CD14-positive monocyte (primary cell): ENCODE results near the gene IST1. TPM values are rescaled to one million over a fixed set of nuclear protein-coding genes. Genes with fewer than 3 reads are reported as not detected.

Experiments
- DNase-seq, 3 donors: peaks; one replicate each; pipeline ENCODE4 v3.0.0-alpha.2; 2011 to 2022
- H2AFZ ChIP-seq: 2 replicates; pipeline ENCODE4 v1.6.0; 2012; ENCODE audit warnings: mild to moderate bottlenecking, low read depth, low read length, inconsistent platforms; ENCODE audit not compliant: insufficient read depth, poor library complexity, severe bottlenecking
- H3K27ac ChIP-seq, 2 donors: 1 replicate in 1 of 2; 2 replicates in 1 of 2; pipeline ENCODE4 v1.5.1; 2012 to 2013; ENCODE audit warnings: low read length in 2 of 2, control low read depth in 1 of 2, inconsistent platforms in 1 of 2, low read depth in 1 of 2, mild to moderate bottlenecking in 1 of 2
- H3K27me3 ChIP-seq, 2 donors: one replicate each; pipeline versions ENCODE4 v1.6.0 to v1.6.1; 2011 to 2013; ENCODE audit warnings: low read length in 2 of 2; ENCODE audit not compliant: control insufficient read depth in 2 of 2, insufficient read depth in 2 of 2
- H3K36me3 ChIP-seq, 2 donors: replicated peaks in 1 of 2; 1 replicate in 1 of 2; 2 replicates in 1 of 2; pipeline versions ENCODE4 v1.5.1 to v1.6.1; 2012 to 2013; ENCODE audit warnings: low read length in 2 of 2, control low read depth in 1 of 2, inconsistent platforms in 1 of 2, mild to moderate bottlenecking in 1 of 2; ENCODE audit not compliant: insufficient read depth in 2 of 2, control insufficient read depth in 1 of 2
- H3K4me1 ChIP-seq, 2 donors: 1 replicate in 1 of 2; 2 replicates in 1 of 2; pipeline versions ENCODE4 v1.5.1 to v1.6.1; 2012 to 2013; ENCODE audit warnings: low read length in 2 of 2, control low read depth in 1 of 2, inconsistent platforms in 1 of 2, mild to moderate bottlenecking in 1 of 2, moderate library complexity in 1 of 2; ENCODE audit not compliant: insufficient read depth in 2 of 2, control insufficient read depth in 1 of 2
- H3K4me2 ChIP-seq: replicated peaks from 2 replicates; pipeline ENCODE3; 2012; ENCODE audit warnings: low read length, moderate library complexity, mild to moderate bottlenecking; ENCODE audit not compliant: poor library complexity, severe bottlenecking; ENCODE audit errors: extremely low read depth
- H3K4me3 ChIP-seq, 3 experiments: fragments of 200-600 bp in 1 of 3; sonication (generic) in 1 of 3; replicated peaks in 1 of 3; 1 replicate in 2 of 3; 2 replicates in 1 of 3; pipeline ENCODE4 v1.5.1; 2011 to 2013; ENCODE audit warnings: low read length in 3 of 3, mild to moderate bottlenecking in 3 of 3, control low read depth in 2 of 3, low read depth in 2 of 3, inconsistent platforms in 1 of 3, moderate library complexity in 1 of 3
- H3K79me2 ChIP-seq: 2 replicates; pipeline ENCODE4 v1.6.0; 2012; ENCODE audit warnings: mild to moderate bottlenecking, control low read depth, inconsistent platforms, low read length, moderate library complexity; ENCODE audit not compliant: insufficient read depth
- H3K9ac ChIP-seq: 2 replicates; pipeline ENCODE4 v1.6.0; 2017; ENCODE audit warnings: low read length, mild to moderate bottlenecking; ENCODE audit not compliant: insufficient read depth, poor library complexity, severe bottlenecking
- H3K9me3 ChIP-seq, 2 donors: replicated peaks in 1 of 2; 1 replicate in 1 of 2; 2 replicates in 1 of 2; pipeline versions ENCODE4 v1.5.1 to v1.6.1; 2012 to 2013; ENCODE audit warnings: low read length in 2 of 2, control low read depth in 1 of 2; ENCODE audit not compliant: control insufficient read depth in 1 of 2, insufficient read depth in 1 of 2
- H4K20me1 ChIP-seq: 2 replicates; pipeline ENCODE4 v1.6.0; 2012; ENCODE audit warnings: mild to moderate bottlenecking, low read length, control low read depth, moderate library complexity; ENCODE audit not compliant: insufficient read depth
- H3K27ac Mint-ChIP-seq, 7 donors: one replicate each; pipeline ENCODE4 v1.8.0; 2020; ENCODE audit warnings: mild to moderate bottlenecking in 7 of 7, mixed read lengths in 7 of 7, moderate library complexity in 6 of 7, inconsistent platforms in 2 of 7
- H3K27me3 Mint-ChIP-seq, 3 donors: one replicate each; pipeline ENCODE4 v1.8.0; 2021 to 2022; ENCODE audit warnings: low read depth in 3 of 3, mild to moderate bottlenecking in 3 of 3, mixed read lengths in 3 of 3, moderate library complexity in 3 of 3, inconsistent platforms in 1 of 3
- H3K36me3 Mint-ChIP-seq, 2 donors: one replicate each; pipeline ENCODE4 v1.8.0; 2020; ENCODE audit warnings: mixed read lengths in 2 of 2, inconsistent platforms in 1 of 2, mild to moderate bottlenecking in 1 of 2
- H3K4me1 Mint-ChIP-seq: one replicate; pipeline ENCODE4 v1.8.0; 2020; ENCODE audit warnings: mild to moderate bottlenecking, mixed read lengths
- H3K4me3 Mint-ChIP-seq, 2 donors: one replicate each; pipeline ENCODE4 v1.8.0; 2020; ENCODE audit warnings: mild to moderate bottlenecking in 2 of 2, mixed read lengths in 2 of 2, moderate library complexity in 1 of 2
- H3K9me3 Mint-ChIP-seq, 7 donors: one replicate each; pipeline ENCODE4 v1.8.0; 2020 to 2022; ENCODE audit warnings: mixed read lengths in 7 of 7, mild to moderate bottlenecking in 6 of 7, moderate library complexity in 6 of 7, inconsistent platforms in 2 of 7
- WGBS: methylation state at CpG from one replicate; pipeline ENCODE4 v1.1.5; 2013; ENCODE audit warnings: missing lambda C conversion rate; ENCODE audit not compliant: insufficient coverage; 5-methylcytosine and 5-hydroxymethylcytosine counted together
- intact Hi-C, 2 donors: fragments of 100-400 bp; cut with micrococcal nuclease; formaldehyde crosslinking; loops; one replicate each; pipeline versions ENCODE4 v1.15.0 to v1.15.1; 2023
- polyA plus RNA-seq, 3 donors: library from polyadenylated mRNA; depleted of rRNA in 1 of 3; unstranded in 2 of 3; stranded (reverse) in 1 of 3; fragments of 300-500 nt in 2 of 3; fragments of >200 nt in 1 of 3; fragmentation: Illumina TruSeq in 2 of 3; gene quantifications; 1 replicate in 2 of 3; 2 replicates in 1 of 3; pipeline ENCODE4 v1.2.3, GENCODE V29; 2012 to 2021
- TF ChIP-seq, protein P1 (sequence below): fragments of 200-600 bp; IDR thresholded peaks from one replicate; pipeline ENCODE4 v1.8.0; 2022; ENCODE audit warnings: antibody characterized with exemption, mild to moderate bottlenecking

Gene IST1
- polyA plus RNA-seq, 3 donors: 81.3 to 233 (median 102) TPM

DNA sequence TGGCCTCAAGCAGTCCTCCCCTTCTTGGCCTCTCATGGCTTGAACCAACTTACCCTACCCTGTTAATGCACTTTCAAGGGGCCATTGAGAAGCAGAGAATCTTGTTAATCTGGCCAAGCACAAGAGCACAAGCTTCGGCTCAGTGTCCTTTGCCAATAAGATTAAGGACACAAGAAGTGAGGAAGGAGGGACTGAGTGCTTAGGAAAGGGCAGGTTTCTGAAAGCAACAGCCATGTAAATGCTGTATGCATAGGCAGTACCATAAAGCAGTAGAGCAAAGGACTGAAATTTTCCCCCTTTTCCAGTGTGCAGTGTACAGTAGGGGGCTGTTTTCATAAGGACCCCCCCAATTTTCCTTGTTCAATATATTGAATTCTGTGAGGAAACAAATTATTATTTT lies 37.7 kb downstream of the IST1 start:
- Mint-ChIP-seq H3K27ac (peak overlapping the region in 3 of 7 donors; percentile 36 to 63 (median 49)), H3K27me3 (no peaks in the 10 kb centered on the region), H3K4me3 (no peak overlapping the region), H3K4me1 (no peaks in the 10 kb centered on the region), H3K36me3 (peaks cover 39 to 57% of the 10 kb centered on the region in 2 donors), H3K9me3 (peaks cover 0 to under 1% (median 0%) of the 10 kb centered on the region in 7 donors)
- Histone ChIP-seq H2AFZ (no peak overlapping the region), H4K20me1 (peaks cover 63% of the 10 kb centered on the region), H3K27ac (no peak overlapping the region), H3K36me3 (peaks cover 35 to 65% of the 10 kb centered on the region in 2 donors), H3K4me1 (no peaks in the 10 kb centered on the region), H3K9ac (no peak overlapping the region), H3K79me2 (peaks cover 21% of the 10 kb centered on the region), H3K4me2 (no peak overlapping the region), H3K4me3 (no peak overlapping the region), H3K9me3 (peaks cover 0 to 4% of the 10 kb centered on the region in 2 donors), H3K27me3 (no peaks in the 10 kb centered on the region)
- TF ChIP-seq, protein P1, sequence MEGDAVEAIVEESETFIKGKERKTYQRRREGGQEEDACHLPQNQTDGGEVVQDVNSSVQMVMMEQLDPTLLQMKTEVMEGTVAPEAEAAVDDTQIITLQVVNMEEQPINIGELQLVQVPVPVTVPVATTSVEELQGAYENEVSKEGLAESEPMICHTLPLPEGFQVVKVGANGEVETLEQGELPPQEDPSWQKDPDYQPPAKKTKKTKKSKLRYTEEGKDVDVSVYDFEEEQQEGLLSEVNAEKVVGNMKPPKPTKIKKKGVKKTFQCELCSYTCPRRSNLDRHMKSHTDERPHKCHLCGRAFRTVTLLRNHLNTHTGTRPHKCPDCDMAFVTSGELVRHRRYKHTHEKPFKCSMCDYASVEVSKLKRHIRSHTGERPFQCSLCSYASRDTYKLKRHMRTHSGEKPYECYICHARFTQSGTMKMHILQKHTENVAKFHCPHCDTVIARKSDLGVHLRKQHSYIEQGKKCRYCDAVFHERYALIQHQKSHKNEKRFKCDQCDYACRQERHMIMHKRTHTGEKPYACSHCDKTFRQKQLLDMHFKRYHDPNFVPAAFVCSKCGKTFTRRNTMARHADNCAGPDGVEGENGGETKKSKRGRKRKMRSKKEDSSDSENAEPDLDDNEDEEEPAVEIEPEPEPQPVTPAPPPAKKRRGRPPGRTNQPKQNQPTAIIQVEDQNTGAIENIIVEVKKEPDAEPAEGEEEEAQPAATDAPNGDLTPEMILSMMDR: no peak
- no peak for DNase-seq
- intact Hi-C loops: no loop called here
- 100% methylated on average over 1 of the region's 1 CpG for WGBS

DNA sequence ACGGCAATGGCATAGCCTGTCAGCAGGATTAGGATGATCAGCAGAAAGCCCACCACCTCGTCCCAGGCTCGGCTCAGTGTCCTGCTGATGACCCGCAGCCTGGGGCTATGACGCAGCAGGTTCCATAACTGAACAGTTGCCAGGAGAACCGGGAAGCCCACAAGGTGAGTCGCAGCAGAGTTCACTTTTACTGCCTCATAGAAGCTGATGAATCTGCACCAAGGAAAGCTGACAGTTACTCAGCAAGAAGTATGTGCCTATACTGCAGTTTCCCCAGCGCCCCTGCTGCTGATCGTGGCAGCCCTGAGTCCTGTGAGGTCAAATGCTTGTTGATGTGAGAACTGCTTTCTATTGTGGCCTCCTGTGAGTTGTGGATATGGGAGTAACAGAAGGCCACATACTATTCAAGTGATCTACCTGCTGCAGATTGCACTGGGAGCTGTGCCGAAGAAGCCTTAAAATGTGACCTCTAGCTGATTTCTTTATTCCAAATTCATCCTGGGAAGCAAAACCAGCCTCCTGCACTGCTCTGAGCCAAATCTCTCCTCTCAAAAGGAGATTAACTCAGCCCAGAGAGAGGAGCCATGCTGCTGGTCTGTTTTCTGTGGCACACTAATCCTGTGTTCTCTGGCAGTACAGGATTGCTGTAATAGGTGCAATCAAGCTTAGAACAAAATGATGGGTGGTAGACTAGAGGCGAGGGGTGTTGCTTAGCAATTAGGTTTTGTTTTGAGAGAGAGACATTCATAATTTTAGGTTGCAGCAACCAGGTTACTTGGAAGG lies 38.8 kb downstream of the IST1 start:
- H3K4me3 Mint-ChIP-seq: no peak overlapping the region
- 87% methylated on average over 10 of the region's 11 CpGs for WGBS

More for the DNA sequence above, 38.8 kb downstream of the IST1 start:
- Mint-ChIP-seq H3K27me3 (peaks cover 0 to 2% (median 0%) of the 10 kb centered on the region in 3 donors), H3K27ac (peak overlapping the region in 4 of 7 donors; percentile 3 to 50 (median 30)), H3K36me3 (peaks cover 31 to 47% of the 10 kb centered on the region in 2 donors), H3K9me3 (peaks cover 0 to 9% (median 4%) of the 10 kb centered on the region in 7 donors), H3K4me1 (no peaks in the 10 kb centered on the region)
- TF ChIP-seq, protein P1: no peak
- no peak overlapping the region for H2AFZ ChIP-seq
- intact Hi-C loops: no loop called here
- no peak overlapping the region for H3K4me3 ChIP-seq
- peaks cover 10% of the 10 kb centered on the region for H3K79me2 ChIP-seq
- no peaks in the 10 kb centered on the region for H3K27me3 ChIP-seq
- DNase-seq: no peak
- no peak overlapping the region for H3K27ac ChIP-seq
- no peak overlapping the region for H3K9ac ChIP-seq
- peaks cover 0 to 15% of the 10 kb centered on the region in 2 donors for H3K9me3 ChIP-seq
- peaks cover 52% of the 10 kb centered on the region for H4K20me1 ChIP-seq
- H3K4me1 ChIP-seq: no peaks in the 10 kb centered on the region
- H3K4me2 ChIP-seq: no peak overlapping the region
- H3K36me3 ChIP-seq: peaks cover 24 to 54% of the 10 kb centered on the region in 2 donors
